Adipose tissue (tissue), 3 donors: ENCODE data around the gene MRPS6. TPM values are rescaled to one million over a fixed set of nuclear protein-coding genes. Genes with fewer than 3 reads are reported as not detected.

Experiments used
- H3K27ac ChIP-seq: one replicate; pipeline ENCODE4 v1.5.1; 2013; ENCODE audit warnings: low read depth, low read length
- WGBS, 3 donors: extraction: QIAGEN DNeasy Blood & Tissue Kit; methylation state at CpG; one replicate each; pipeline ENCODE4 v1.1.7; 2013; 5-methylcytosine and 5-hydroxymethylcytosine counted together
- polyA plus RNA-seq, 3 donors: library from polyadenylated mRNA; stranded (reverse); fragments of 200-250 nt; gene quantifications; one replicate each; pipeline ENCODE4 v1.2.3, GENCODE V29; 2013
- donor health status: healthy with polysubstance abuse.
- donor health status: Bipolar disorder and iron deficiency.
- donor health status: healthy.

The MRPS6 gene
- polyA plus RNA-seq, 3 donors = 17.5 to 96.7 (median 57.9) TPM

GRCh38 chr21:34126691-34127090, 53.3 kb downstream of the MRPS6 start:
- no peak overlapping the region for H3K27ac ChIP-seq
- 79 to 87% (median 84%) methylated on average over 5 of the region's 5 CpGs for WGBS, 3 donors

- no peak overlapping the region for H3K27ac ChIP-seq
- 65 to 70% (median 69%) methylated on average over 6 of the region's 6 CpGs for WGBS, 3 donors
These were observed 54.7 kb downstream of the MRPS6 start for GRCh38 chr21:34128124-34128523.

- 54 to 63% (median 62%) methylated on average over 3 of the region's 3 CpGs for WGBS, 3 donors
- no peak overlapping the region for H3K27ac ChIP-seq
These were observed 55.3 kb downstream of the MRPS6 start for GRCh38 chr21:34128674-34129038.

- WGBS, 3 donors = 16 to 51% (median 44%) methylated on average over 17 of the region's 17 CpGs
- H3K27ac ChIP-seq = no peak overlapping the region
These were observed 55.9 kb downstream of the MRPS6 start for GRCh38 chr21:34129039-34129891.

- H3K27ac ChIP-seq = no peak overlapping the region
- WGBS, 3 donors = 55 to 71% (median 64%) methylated on average over 5 of the region's 5 CpGs
These were observed 56.7 kb downstream of the MRPS6 start for GRCh38 chr21:34129901-34130715.

- no peak overlapping the region for H3K27ac ChIP-seq
- WGBS, 3 donors = 73 to 94% (median 93%) methylated on average over 2 of the region's 2 CpGs
These were observed 57.3 kb downstream of the MRPS6 start for GRCh38 chr21:34130716-34130985.

- 92 to 94% (median 93%) methylated on average over 4 of the region's 4 CpGs for WGBS, 3 donors
- no peak overlapping the region for H3K27ac ChIP-seq
These were observed 58.2 kb downstream of the MRPS6 start for GRCh38 chr21:34131586-34131985.

GRCh38 chr21:34132202-34132601, 58.8 kb downstream of the MRPS6 start:
- 83 to 93% (median 85%) methylated on average over 13 of the region's 13 CpGs for WGBS, 3 donors
- no peak overlapping the region for H3K27ac ChIP-seq

GRCh38 chr21:34132926-34133325, 59.5 kb downstream of the MRPS6 start:
- WGBS, 3 donors = 54 to 72% (median 65%) methylated on average over 4 of the region's 4 CpGs
- H3K27ac ChIP-seq = no peak overlapping the region

- WGBS, 3 donors = 42 to 88% (median 51%) methylated on average over 1 of the region's 1 CpG
- no peak overlapping the region for H3K27ac ChIP-seq
These were observed 60.0 kb downstream of the MRPS6 start for GRCh38 chr21:34133392-34133791.

- no peak overlapping the region for H3K27ac ChIP-seq
- WGBS, 3 donors = 74 to 88% (median 87%) methylated on average over 2 of the region's 2 CpGs
These were observed 60.4 kb downstream of the MRPS6 start for GRCh38 chr21:34133802-34134201.

GRCh38 chr21:34135330-34135729, 62.0 kb downstream of the MRPS6 start:
- no peak overlapping the region for H3K27ac ChIP-seq
- WGBS, 3 donors = 93 to 100% (median 95%) methylated on average over 5 of the region's 5 CpGs

GRCh38 chr21:34141373-34141772, 68.0 kb downstream of the MRPS6 start:
- 97 to 98% (median 98%) methylated on average over 4 of the region's 4 CpGs for WGBS, 3 donors
- H3K27ac ChIP-seq = no peak overlapping the region

- WGBS, 3 donors = 79 to 91% (median 87%) methylated on average over 13 of the region's 13 CpGs
- H3K27ac ChIP-seq = no peak overlapping the region
These were observed 70.4 kb downstream of the MRPS6 start for GRCh38 chr21:34143685-34144182.

GRCh38 chr21:34144224-34144623, 70.8 kb downstream of the MRPS6 start:
- whole genome bisulfite sequencing, 3 donors = 97 to 99% (median 97%) methylated on average over 6 of the region's 6 CpGs
- H3K27ac ChIP-seq = no peak overlapping the region

GRCh38 chr21:34147792-34148418, 74.5 kb downstream of the MRPS6 start:
- H3K27ac ChIP-seq = no peak overlapping the region
- WGBS, 3 donors = 91 to 97% (median 91%) methylated on average over 10 of the region's 10 CpGs

GRCh38 chr21:34148419-34148804, 75.0 kb downstream of the MRPS6 start:
- H3K27ac ChIP-seq = no peak overlapping the region
- WGBS, 3 donors = 40 to 77% (median 66%) methylated on average over 3 of the region's 3 CpGs

- H3K27ac ChIP-seq = no peak overlapping the region
These were observed 75.6 kb downstream of the MRPS6 start for GRCh38 chr21:34148826-34149558.

More at GRCh38 chr21:34148826-34149558, 75.6 kb downstream of the MRPS6 start:
- 91 to 96% (median 93%) methylated on average over 7 of the region's 7 CpGs for WGBS, 3 donors
